SK-N-SH (cell line): ENCODE measurements around the gene TRAK1. TPM values are rescaled to one million over a fixed set of nuclear protein-coding genes. Genes with fewer than 3 reads are reported as not detected.

Source experiments
- CTCF ChIA-PET: fragments of 300-600, 350-600 bp; formaldehyde crosslinking; extraction: SDS; loops from one replicate; lab custom pipeline; 2021; lab: Yijun Ruan, JAX
- POLR2A ChIA-PET: fragments of 350-600 bp; sonication (Branson Sonifier 250); formaldehyde crosslinking; extraction: SDS; loops from one replicate; lab custom pipeline; 2020; ENCODE audit warnings: antibody characterized with exemption, inconsistent platforms; lab: Yijun Ruan, JAX
- DNase-seq: peaks from one replicate; pipeline ENCODE4 v3.0.0; 2012
- H2AFZ ChIP-seq: fragments of 200-600 bp; sonication (generic); 2 replicates; pipeline ENCODE4 v1.8.1; 2016; ENCODE audit warnings: antibody characterized with exemption, mild to moderate bottlenecking, low read depth
- H3F3A ChIP-seq: fragments of 200-600 bp; sonication (generic); replicated peaks from 2 replicates; pipeline ENCODE3; 2016; ENCODE audit warnings: antibody characterized with exemption, mild to moderate bottlenecking; ENCODE audit not compliant: insufficient read depth
- H3K27ac ChIP-seq, 2 experiments: fragments of 200-500 bp in 1 of 2; fragments of 200-600 bp in 1 of 2; sonication (Bioruptor generic) in 1 of 2; sonication (generic), shearing (Covaris generic) in 1 of 2; 2 replicates each; pipeline versions ENCODE4 v1.5.1 to v1.6.1; 2014 to 2016; ENCODE audit warnings: low read depth in 2 of 2, inconsistent platforms in 1 of 2, low read length in 1 of 2, mild to moderate bottlenecking in 1 of 2, mixed read lengths in 1 of 2
- H3K27me3 ChIP-seq: fragments of 200-600 bp; sonication (generic), shearing (Covaris generic); 2 replicates; pipeline ENCODE4 v1.6.1; 2016; ENCODE audit warnings: mixed run types; ENCODE audit not compliant: insufficient read depth
- H3K36me3 ChIP-seq, 2 experiments: fragments of 200-500 bp in 1 of 2; fragments of 200-600 bp in 1 of 2; sonication (Bioruptor generic) in 1 of 2; sonication (generic) in 1 of 2; replicated peaks in 1 of 2; 2 replicates each; pipeline versions ENCODE3 to v1.5.1; 2014 to 2016; ENCODE audit warnings: low read length in 1 of 2, mild to moderate bottlenecking in 1 of 2; ENCODE audit not compliant: insufficient read depth in 2 of 2, control insufficient read depth in 1 of 2
- H3K4me1 ChIP-seq, 2 experiments: fragments of 200-500 bp in 1 of 2; fragments of 200-600 bp in 1 of 2; sonication (Bioruptor generic) in 1 of 2; sonication (generic), shearing (Covaris generic) in 1 of 2; 2 replicates each; pipeline versions ENCODE4 v1.5.1 to v1.6.1; 2014 to 2016; ENCODE audit warnings: low read depth in 1 of 2, low read length in 1 of 2, mixed run types in 1 of 2; ENCODE audit not compliant: insufficient read depth in 2 of 2, control insufficient read depth in 1 of 2
- H3K4me2 ChIP-seq: fragments of 200-600 bp; sonication (generic), shearing (Covaris generic); 2 replicates; pipeline ENCODE4 v1.6.1; 2017; ENCODE audit warnings: mixed run types
- H3K4me3 ChIP-seq, 2 experiments: fragments of 200-500 bp in 1 of 2; fragments of 200-600 bp in 1 of 2; sonication (Bioruptor generic) in 1 of 2; sonication (generic), shearing (Covaris generic) in 1 of 2; 2 replicates each; pipeline versions ENCODE4 v1.5.1 to v1.8.1; 2014 to 2016; ENCODE audit warnings: low read depth in 2 of 2, inconsistent platforms in 1 of 2, low read length in 1 of 2, mild to moderate bottlenecking in 1 of 2, mixed read lengths in 1 of 2, moderate library complexity in 1 of 2
- H3K79me2 ChIP-seq: fragments of 200-600 bp; sonication (generic); 2 replicates; pipeline ENCODE4 v1.8.1; 2017; ENCODE audit warnings: mild to moderate bottlenecking; ENCODE audit not compliant: insufficient read depth
- H3K9ac ChIP-seq: fragments of 200-600 bp; sonication (generic); 2 replicates; pipeline ENCODE4 v1.6.1; 2017; ENCODE audit warnings: mixed run types
- H3K9me2 ChIP-seq: fragments of 200-600 bp; sonication (generic); 2 replicates; pipeline ENCODE4 v1.6.1; 2017; ENCODE audit warnings: mixed run types
- H3K9me3 ChIP-seq: fragments of 200-600 bp; sonication (generic); 2 replicates; pipeline ENCODE4 v1.6.1; 2017; ENCODE audit warnings: mixed run types, mild to moderate bottlenecking, moderate library complexity
- H4K20me1 ChIP-seq: fragments of 200-600 bp; sonication (generic); 2 replicates; pipeline ENCODE4 v1.6.1; 2017; ENCODE audit warnings: mild to moderate bottlenecking, mixed run types; ENCODE audit not compliant: insufficient read depth
- CHD2 ChIP-seq: fragments of 150-350 bp; IDR thresholded peaks from 2 replicates; pipeline ENCODE4 v1.6.1; 2018; ENCODE audit warnings: low read length; ENCODE audit not compliant: partially characterized antibody
- EZH2phosphoT487 ChIP-seq: fragments of 200-600 bp; sonication (generic); IDR thresholded peaks from 2 replicates; pipeline ENCODE4 v1.6.1; 2017; ENCODE audit warnings: low read depth, mixed run types, mild to moderate bottlenecking, antibody characterized with exemption, moderate library complexity, borderline replicate concordance
- FOSL2 ChIP-seq: IDR thresholded peaks from 2 replicates; pipeline ENCODE4 v1.4.0; 2012; ENCODE audit warnings: low read depth, mild to moderate bottlenecking, moderate library complexity, borderline replicate concordance
- GABPA ChIP-seq: IDR thresholded peaks from 2 replicates; pipeline ENCODE4 v1.4.0; 2012; ENCODE audit warnings: low read depth, mild to moderate bottlenecking
- GATA2 ChIP-seq: sonication (generic); formaldehyde crosslinking; IDR thresholded peaks from 2 replicates; pipeline ENCODE4 v1.5.0; 2020; ENCODE audit warnings: mild to moderate bottlenecking, missing genetic modification reagents
- IRF3 ChIP-seq: fragments of 150-350 bp; IDR thresholded peaks from 2 replicates; pipeline ENCODE4 v1.6.1; 2016; ENCODE audit warnings: mild to moderate bottlenecking, low read depth, low read length
- NRF1 ChIP-seq: IDR thresholded peaks from 2 replicates; pipeline ENCODE4 v1.6.1; 2012; ENCODE audit warnings: low read depth, mild to moderate bottlenecking, low read length
- RCOR1 ChIP-seq: fragments of 150-350 bp; IDR thresholded peaks from 2 replicates; pipeline ENCODE4 v1.6.1; 2017; ENCODE audit warnings: antibody characterized with exemption, low read length
- REST ChIP-seq: IDR thresholded peaks from 2 replicates; pipeline ENCODE4 v1.6.1; 2012; ENCODE audit warnings: mild to moderate bottlenecking, low read depth, low read length, moderate library complexity
- TAF1 ChIP-seq: IDR thresholded peaks from 2 replicates; pipeline ENCODE4 v1.6.1; 2012; ENCODE audit warnings: low read depth, mild to moderate bottlenecking, low read length, moderate library complexity, borderline replicate concordance
- TCF12 ChIP-seq: IDR thresholded peaks from 2 replicates; pipeline ENCODE4 v1.4.0; 2012
- TEAD4 ChIP-seq: IDR thresholded peaks from 2 replicates; pipeline ENCODE4 v1.4.0; 2012; ENCODE audit warnings: mild to moderate bottlenecking, borderline replicate concordance; ENCODE audit not compliant: insufficient read depth
- WGBS: methylation state at CpG from one replicate; pipeline ENCODE4 v1.1.6; 2017; ENCODE audit warnings: low lambda C conversion rate; 5-methylcytosine and 5-hydroxymethylcytosine counted together
- polyA plus RNA-seq, 3 experiments: library from polyadenylated mRNA; depleted of rRNA; stranded (reverse); fragments of >200 nt; gene quantifications; 2 replicates each; pipeline ENCODE4 v1.2.3, GENCODE V29; 2012
- TF ChIP-seq, protein P1 (sequence below): IDR thresholded peaks from 2 replicates; pipeline ENCODE4 v1.4.0; 2012; ENCODE audit warnings: low read depth, borderline replicate concordance
- TF ChIP-seq, protein P2 (sequence below): IDR thresholded peaks from 2 replicates; pipeline ENCODE4 v1.4.0; 2012; ENCODE audit warnings: low read depth, borderline replicate concordance

Gene TRAK1
- polyA plus RNA-seq, 1 of the 3 experiments (the other 2 are of a cell fraction) = 12.5 TPM

- Histone ChIP-seq H3K4me1 (no peaks in the 10 kb centered on the region; a peak in 2 of 4 replicates), H3K4me2 (no peak overlapping the region), H3K79me2 (no peaks in the 10 kb centered on the region), H2AFZ (no peak overlapping the region), H3K9me3 (no peaks in the 10 kb centered on the region), H3K9me2 (no peaks in the 10 kb centered on the region), H3F3A (no peaks in the 10 kb centered on the region), H3K27ac (no peak overlapping the region), H3K27me3 (no peaks in the 10 kb centered on the region), H3K36me3 (peaks cover 10 to 11% of the 10 kb centered on the region in 2 experiments), H3K4me3 (no peak overlapping the region), H3K9ac (no peak overlapping the region), H4K20me1 (no peaks in the 10 kb centered on the region)
- TF ChIP-seq, protein P1, sequence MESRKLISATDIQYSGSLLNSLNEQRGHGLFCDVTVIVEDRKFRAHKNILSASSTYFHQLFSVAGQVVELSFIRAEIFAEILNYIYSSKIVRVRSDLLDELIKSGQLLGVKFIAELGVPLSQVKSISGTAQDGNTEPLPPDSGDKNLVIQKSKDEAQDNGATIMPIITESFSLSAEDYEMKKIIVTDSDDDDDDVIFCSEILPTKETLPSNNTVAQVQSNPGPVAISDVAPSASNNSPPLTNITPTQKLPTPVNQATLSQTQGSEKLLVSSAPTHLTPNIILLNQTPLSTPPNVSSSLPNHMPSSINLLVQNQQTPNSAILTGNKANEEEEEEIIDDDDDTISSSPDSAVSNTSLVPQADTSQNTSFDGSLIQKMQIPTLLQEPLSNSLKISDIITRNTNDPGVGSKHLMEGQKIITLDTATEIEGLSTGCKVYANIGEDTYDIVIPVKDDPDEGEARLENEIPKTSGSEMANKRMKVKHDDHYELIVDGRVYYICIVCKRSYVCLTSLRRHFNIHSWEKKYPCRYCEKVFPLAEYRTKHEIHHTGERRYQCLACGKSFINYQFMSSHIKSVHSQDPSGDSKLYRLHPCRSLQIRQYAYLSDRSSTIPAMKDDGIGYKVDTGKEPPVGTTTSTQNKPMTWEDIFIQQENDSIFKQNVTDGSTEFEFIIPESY = no peak
- TF ChIP-seq TAF1 = no peak
- TF ChIP-seq EZH2phosphoT487 = no peak
- no peak for TF ChIP-seq IRF3
- TF ChIP-seq GATA2 (CRISPR knock-in tag) = no peak
- TF ChIP-seq REST = no peak
- TF ChIP-seq TEAD4 = no peak
- WGBS = 99% methylated on average over 3 of the region's 3 CpGs
- DNase-seq = no peak
- ChIA-PET POLR2A (no interaction called here), CTCF (interaction anchor here (1.0 to 1.5 kb wide), 2 partner anchors 8 to 64 kb away, joined by 6 read pairs; no protein-coding TSS in a partner anchor)
These were observed 36.1 kb downstream of the TRAK1 start for GRCh38 chr3:42127226-42127625.

DNA sequence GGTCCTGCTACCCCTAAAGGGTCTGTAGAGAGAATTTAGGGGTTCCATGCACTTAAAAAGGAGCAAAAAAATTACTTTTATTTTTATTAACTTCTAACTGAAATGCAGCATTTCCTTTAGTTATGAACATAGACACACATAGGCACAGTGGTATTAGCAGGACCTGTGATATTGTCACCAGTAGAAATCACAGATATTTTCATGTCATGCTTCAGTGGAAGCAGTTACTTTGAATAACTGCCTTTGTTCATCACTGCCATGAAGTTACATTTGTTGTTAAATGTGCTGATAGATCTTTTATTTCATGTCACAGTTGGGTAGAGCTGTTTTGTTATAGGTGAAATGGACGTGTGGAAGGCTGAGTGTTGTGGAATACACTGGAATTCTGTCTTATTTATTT is 37.4 kb downstream of the TRAK1 start:
- CTCF ChIA-PET = interaction anchor here (0.5 to 3.5 kb wide), 7 partner anchors 11 to 101 kb away, joined by 3 to 12 read pairs (median 5); no protein-coding TSS in a partner anchor

More for the DNA sequence above, 37.4 kb downstream of the TRAK1 start:
- Histone ChIP-seq H2AFZ (no peak overlapping the region), H3K9me3 (no peaks in the 10 kb centered on the region), H3K9ac (no peak overlapping the region), H3K4me2 (no peak overlapping the region), H3K4me3 (no peak overlapping the region), H3K36me3 (peaks cover 10 to 11% of the 10 kb centered on the region in 2 experiments), H3K27me3 (no peaks in the 10 kb centered on the region), H3K4me1 (no peaks in the 10 kb centered on the region), H4K20me1 (no peaks in the 10 kb centered on the region), H3F3A (no peaks in the 10 kb centered on the region), H3K27ac (no peak overlapping the region), H3K79me2 (no peaks in the 10 kb centered on the region), H3K9me2 (no peaks in the 10 kb centered on the region)
- no peak for DNase-seq
- TF ChIP-seq CHD2 (no peak), TAF1 (no peak), GABPA (no peak), FOSL2 (no peak), RCOR1 (no peak), NRF1 (no peak), TCF12 (no peak)
- TF ChIP-seq, protein P2, sequence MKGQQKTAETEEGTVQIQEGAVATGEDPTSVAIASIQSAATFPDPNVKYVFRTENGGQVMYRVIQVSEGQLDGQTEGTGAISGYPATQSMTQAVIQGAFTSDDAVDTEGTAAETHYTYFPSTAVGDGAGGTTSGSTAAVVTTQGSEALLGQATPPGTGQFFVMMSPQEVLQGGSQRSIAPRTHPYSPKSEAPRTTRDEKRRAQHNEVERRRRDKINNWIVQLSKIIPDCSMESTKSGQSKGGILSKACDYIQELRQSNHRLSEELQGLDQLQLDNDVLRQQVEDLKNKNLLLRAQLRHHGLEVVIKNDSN = no peak
- POLR2A ChIA-PET = no interaction called here
- WGBS = 87% methylated on average over 1 of the region's 1 CpG
